ENCODE data around the gene DLL4.
A peak's percentile ranks its signal among the peaks of the same experiment; 100 is the strongest.

DLL4 gene

GRCh38 chr15:40926659-40927494 is 2.3 kb upstream of the DLL4 start:
- no peak for DNase-seq (ENCODE audit: low spot score)

GRCh38 chr15:40927495-40927872 is 1.7 kb upstream of the DLL4 start:
- no peak for DNase-seq (ENCODE audit: low spot score)

- peak; percentile 49 for DNase-seq (ENCODE audit: low spot score)
These were observed 1.0 kb upstream of the DLL4 start for GRCh38 chr15:40927873-40928806.

GRCh38 chr15:40929660-40930429 is 705 bp downstream of the DLL4 start:
- DNase-seq (ENCODE audit: low spot score) = peak; percentile 56

- DNase-seq (ENCODE audit: low spot score) = peak; percentile 76
These were observed 1.5 kb downstream of the DLL4 start for GRCh38 chr15:40930430-40931299.

- no peak for DNase-seq (ENCODE audit: low spot score)
These were observed 2.4 kb downstream of the DLL4 start for GRCh38 chr15:40931300-40932142.

- DNase-seq (ENCODE audit: low spot score) = no peak
These were observed 3.0 kb downstream of the DLL4 start for GRCh38 chr15:40932156-40932555.

GRCh38 chr15:40932649-40933516 is 3.7 kb downstream of the DLL4 start:
- DNase-seq (ENCODE audit: low spot score) = no peak

- no peak for DNase-seq (ENCODE audit: low spot score)
These were observed 4.4 kb downstream of the DLL4 start for GRCh38 chr15:40933517-40933902.

GRCh38 chr15:40934457-40934856 is 5.3 kb downstream of the DLL4 start:
- no peak for DNase-seq (ENCODE audit: low spot score)

GRCh38 chr15:40936234-40936708 is 7.1 kb downstream of the DLL4 start:
- no peak for DNase-seq (ENCODE audit: low spot score)

GRCh38 chr15:40936709-40937666 is 7.8 kb downstream of the DLL4 start:
- no peak for DNase-seq (ENCODE audit: low spot score)

- no peak for DNase-seq (ENCODE audit: low spot score)
These were observed 8.8 kb downstream of the DLL4 start for GRCh38 chr15:40937762-40938535.

GRCh38 chr15:40938536-40938870 is 9.4 kb downstream of the DLL4 start:
- no peak for DNase-seq (ENCODE audit: low spot score)

- no peak for DNase-seq (ENCODE audit: low spot score)
These were observed 11.2 kb downstream of the DLL4 start for GRCh38 chr15:40940296-40940801.

GRCh38 chr15:40941068-40941527 is 12.0 kb downstream of the DLL4 start:
- no peak for DNase-seq (ENCODE audit: low spot score)
